ENCODE measurements around the gene TAS2R60. TPM values are rescaled to one million over a fixed set of nuclear protein-coding genes. Genes with fewer than 3 reads are reported as not detected.

TAS2R60 gene, protein sequence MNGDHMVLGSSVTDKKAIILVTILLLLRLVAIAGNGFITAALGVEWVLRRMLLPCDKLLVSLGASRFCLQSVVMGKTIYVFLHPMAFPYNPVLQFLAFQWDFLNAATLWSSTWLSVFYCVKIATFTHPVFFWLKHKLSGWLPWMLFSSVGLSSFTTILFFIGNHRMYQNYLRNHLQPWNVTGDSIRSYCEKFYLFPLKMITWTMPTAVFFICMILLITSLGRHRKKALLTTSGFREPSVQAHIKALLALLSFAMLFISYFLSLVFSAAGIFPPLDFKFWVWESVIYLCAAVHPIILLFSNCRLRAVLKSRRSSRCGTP
- not detected in 2 replicates for total RNA-seq (2014; rRNA removed; shearing (Covaris generic); ENCODE audit: low replicate concordance)

DNA sequence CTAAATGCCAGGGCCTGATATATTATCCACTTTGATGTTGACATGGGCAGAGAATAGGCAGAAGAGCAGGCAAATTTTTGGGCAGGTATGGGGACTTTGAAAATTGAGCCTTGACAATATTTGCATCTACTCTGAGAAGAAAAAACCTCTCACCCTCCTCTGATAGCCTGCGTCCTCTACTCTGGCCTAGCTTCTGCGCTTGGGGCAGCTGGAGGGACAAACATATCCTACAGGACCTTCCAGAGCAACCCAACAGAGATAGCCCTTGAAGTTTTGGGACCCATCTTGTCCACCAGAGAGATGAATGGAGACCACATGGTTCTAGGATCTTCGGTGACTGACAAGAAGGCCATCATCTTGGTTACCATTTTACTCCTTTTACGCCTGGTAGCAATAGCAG lies at the start of gene TAS2R60:
TSS of gene TAS2R60 (plus strand) at position 301 of the 400 bp plus-strand sequence. CDS start at position 301, 0 bp downstream.
- Histone ChIP-seq H3K27me3 (ENCODE audit: low read length) (no peaks in the 10 kb centered on the region), H3K4me1 (ENCODE audit: low read length) (peaks cover 5% of the 10 kb centered on the region; the same call in 1 of the 2 replicates), H4K20me1 (ENCODE audit: insufficient read depth, low read depth, low read length) (no peaks in the 10 kb centered on the region), H3K4me2 (ENCODE audit: low read depth, low read length, poor library complexity, severe bottlenecking) (no peak within 1 kb of the TSS), H3K36me3 (ENCODE audit: insufficient read depth, low read length) (no peaks in the 10 kb centered on the region), H3K27ac (ENCODE audit: low read length) (no peak within 1 kb of the TSS), H3K79me2 (ENCODE audit: low read length) (no peaks in the 10 kb centered on the region), H3K9me3 (ENCODE audit: low read length) (no peaks in the 10 kb centered on the region), H3K4me3 (ENCODE audit: low read length) (no peak within 1 kb of the TSS), H3K9me2 (replicated peaks; ENCODE audit: insufficient read depth, low read length) (no peaks in the 10 kb centered on the region), H3K9ac (ENCODE audit: low read length) (no peak within 1 kb of the TSS), H2AFZ (ENCODE audit: low read length) (no peak within 1 kb of the TSS)
- no peak for DNase-seq

DNA sequence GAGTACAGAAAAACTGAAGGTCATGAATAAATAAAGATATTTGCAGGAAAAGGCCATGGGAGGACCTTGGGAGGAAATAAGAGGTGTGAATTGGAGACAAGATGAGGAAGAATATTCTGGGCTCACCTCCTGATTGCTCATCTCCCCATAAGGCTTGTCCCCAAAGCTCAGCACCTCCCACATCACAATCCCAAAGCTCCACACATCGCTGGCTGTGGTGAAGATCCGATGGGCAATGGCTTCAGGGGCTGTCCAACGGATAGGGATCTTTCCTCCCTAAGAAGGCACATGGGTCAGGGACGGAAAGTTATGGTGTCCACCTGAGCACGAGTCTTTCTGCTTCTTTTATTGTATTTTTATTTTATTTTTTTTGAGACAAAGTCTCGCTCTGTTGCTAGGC lies 49.2 kb upstream of the TAS2R60 start:
- no peak overlapping the region for H3K4me2 ChIP-seq (ENCODE audit: low read depth, low read length, poor library complexity, severe bottlenecking)
- no peak overlapping the region for H3K9ac ChIP-seq (ENCODE audit: low read length)
- no peak overlapping the region for H2AFZ ChIP-seq (ENCODE audit: low read length)
- H3K9me3 ChIP-seq (ENCODE audit: low read length): no peaks in the 10 kb centered on the region
- H3K9me2 ChIP-seq (replicated peaks; ENCODE audit: insufficient read depth, low read length): no peaks in the 10 kb centered on the region
- no peaks in the 10 kb centered on the region for H3K36me3 ChIP-seq (ENCODE audit: insufficient read depth, low read length)
- H3K4me3 ChIP-seq (ENCODE audit: low read length): no peak overlapping the region
- no peak overlapping the region for H3K27ac ChIP-seq (ENCODE audit: low read length)
- no peak for DNase-seq
- H3K27me3 ChIP-seq (ENCODE audit: low read length): no peaks in the 10 kb centered on the region
- H3K4me1 ChIP-seq (ENCODE audit: low read length): no peaks in the 10 kb centered on the region
- no peaks in the 10 kb centered on the region for H3K79me2 ChIP-seq (ENCODE audit: low read length)
- no peaks in the 10 kb centered on the region for H4K20me1 ChIP-seq (ENCODE audit: insufficient read depth, low read depth, low read length)

DNA sequence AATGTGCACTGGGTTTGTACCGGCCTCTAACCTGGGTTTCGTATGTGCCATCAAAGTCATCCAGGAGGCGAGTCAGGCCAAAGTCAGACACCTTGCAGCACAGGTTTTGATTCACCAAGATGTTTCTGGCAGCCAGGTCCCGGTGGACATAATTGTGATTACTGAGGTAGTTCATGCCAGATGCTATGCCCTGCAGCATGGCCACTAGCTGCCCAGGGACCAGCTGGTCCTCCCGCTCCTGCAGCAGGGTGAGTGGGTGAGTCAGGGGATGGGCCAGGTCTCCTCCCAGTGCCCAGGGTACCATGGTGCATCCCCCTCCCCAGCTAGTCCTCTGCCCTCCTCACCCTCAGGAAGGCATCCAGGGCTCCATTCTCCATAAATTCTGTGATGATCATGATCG lies 48.5 kb upstream of the TAS2R60 start:
- no peaks in the 10 kb centered on the region for H3K9me2 ChIP-seq (replicated peaks; ENCODE audit: insufficient read depth, low read length)
- H3K9ac ChIP-seq (ENCODE audit: low read length): no peak overlapping the region
- H3K79me2 ChIP-seq (ENCODE audit: low read length): no peaks in the 10 kb centered on the region
- H3K4me1 ChIP-seq (ENCODE audit: low read length): no peaks in the 10 kb centered on the region
- H3K4me2 ChIP-seq (ENCODE audit: low read depth, low read length, poor library complexity, severe bottlenecking): no peak overlapping the region
- H3K4me3 ChIP-seq (ENCODE audit: low read length): no peak overlapping the region
- no peak overlapping the region for H2AFZ ChIP-seq (ENCODE audit: low read length)
- no peaks in the 10 kb centered on the region for H4K20me1 ChIP-seq (ENCODE audit: insufficient read depth, low read depth, low read length)
- H3K36me3 ChIP-seq (ENCODE audit: insufficient read depth, low read length): no peaks in the 10 kb centered on the region
- DNase-seq: no peak
- H3K27me3 ChIP-seq (ENCODE audit: low read length): no peaks in the 10 kb centered on the region
- H3K9me3 ChIP-seq (ENCODE audit: low read length): no peaks in the 10 kb centered on the region
- H3K27ac ChIP-seq (ENCODE audit: low read length): no peak overlapping the region

DNA sequence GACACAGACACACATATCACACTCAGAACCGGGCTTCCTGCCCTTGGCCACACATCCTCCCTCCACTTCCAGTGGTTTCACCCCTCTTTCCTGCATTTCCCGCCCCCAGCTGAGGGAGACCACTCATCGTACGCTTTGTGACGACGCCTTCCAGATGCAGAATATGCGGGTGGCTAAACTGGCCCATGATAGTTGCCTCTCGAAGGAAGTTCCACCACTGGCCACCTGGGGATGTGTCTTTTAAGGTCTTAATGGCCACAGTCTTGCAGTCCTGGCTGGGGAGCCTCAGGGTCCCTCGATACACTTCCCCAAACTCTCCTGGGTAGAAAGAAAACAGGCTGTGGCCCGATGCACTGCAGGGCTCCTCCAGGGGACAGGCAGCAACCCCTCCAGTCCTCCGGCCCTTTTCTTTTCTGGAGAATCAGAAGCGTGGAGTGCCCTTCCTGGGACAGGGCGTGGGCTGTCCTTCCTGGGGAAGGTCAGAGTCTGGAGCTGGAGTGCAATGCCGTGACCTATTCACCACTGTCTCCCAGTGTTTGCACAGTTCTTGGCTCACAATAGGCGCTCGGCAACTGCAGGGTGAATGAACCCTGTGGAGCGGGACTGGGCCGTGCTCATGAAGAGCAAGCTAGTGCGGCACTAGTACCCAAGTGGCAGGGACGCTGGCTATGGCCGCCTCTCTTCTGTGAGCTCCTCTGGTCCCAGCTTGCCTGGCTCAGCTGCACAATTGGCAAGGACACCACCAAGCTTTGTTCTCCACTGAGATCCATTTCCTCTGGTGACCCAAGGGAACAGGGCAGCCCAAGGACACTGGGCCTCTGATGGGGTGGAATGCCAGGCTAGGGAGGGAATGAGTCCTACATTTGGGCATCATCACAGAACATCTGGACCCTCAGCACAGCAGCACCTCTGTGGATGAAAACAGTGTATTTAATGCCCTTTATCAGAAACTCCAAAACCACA lies 47.8 kb upstream of the TAS2R60 start:
- H3K4me2 ChIP-seq (ENCODE audit: low read depth, low read length, poor library complexity, severe bottlenecking): no peak overlapping the region
- no peaks in the 10 kb centered on the region for H3K79me2 ChIP-seq (ENCODE audit: low read length)
- no peak overlapping the region for H2AFZ ChIP-seq (ENCODE audit: low read length)
- no peaks in the 10 kb centered on the region for H3K4me1 ChIP-seq (ENCODE audit: low read length)
- DNase-seq: no peak
- H3K9me2 ChIP-seq (replicated peaks; ENCODE audit: insufficient read depth, low read length): no peaks in the 10 kb centered on the region
- no peaks in the 10 kb centered on the region for H3K9me3 ChIP-seq (ENCODE audit: low read length)
- no peaks in the 10 kb centered on the region for H3K27me3 ChIP-seq (ENCODE audit: low read length)
- no peak overlapping the region for H3K27ac ChIP-seq (ENCODE audit: low read length)
- no peak overlapping the region for H3K4me3 ChIP-seq (ENCODE audit: low read length)
- no peaks in the 10 kb centered on the region for H4K20me1 ChIP-seq (ENCODE audit: insufficient read depth, low read depth, low read length)
- no peak overlapping the region for H3K9ac ChIP-seq (ENCODE audit: low read length)
- no peaks in the 10 kb centered on the region for H3K36me3 ChIP-seq (ENCODE audit: insufficient read depth, low read length)

DNA sequence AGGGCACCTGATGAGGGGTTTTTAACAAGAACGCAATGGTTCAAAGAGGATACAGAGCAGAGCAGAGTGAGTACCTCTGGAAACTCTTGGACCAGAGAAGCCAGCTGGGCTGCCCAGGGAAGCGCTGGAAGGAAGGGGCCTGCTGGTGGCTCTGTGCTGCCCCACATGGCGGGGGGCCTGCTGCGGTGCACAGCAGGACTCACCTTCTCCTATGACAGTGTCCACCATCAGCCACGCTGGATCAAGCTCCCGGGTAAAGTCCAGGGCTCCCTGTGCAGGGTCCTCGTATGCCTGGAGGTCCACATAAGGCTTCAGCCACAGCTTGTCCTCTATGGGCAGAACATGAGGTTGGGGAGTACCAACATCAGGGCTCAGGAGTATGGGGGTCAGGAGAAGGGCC lies 47.1 kb upstream of the TAS2R60 start:
- Histone ChIP-seq H3K36me3 (ENCODE audit: insufficient read depth, low read length) (no peaks in the 10 kb centered on the region), H3K79me2 (ENCODE audit: low read length) (no peaks in the 10 kb centered on the region), H2AFZ (ENCODE audit: low read length) (no peak overlapping the region), H3K27ac (ENCODE audit: low read length) (no peak overlapping the region), H3K9ac (ENCODE audit: low read length) (no peak overlapping the region), H4K20me1 (ENCODE audit: insufficient read depth, low read depth, low read length) (no peaks in the 10 kb centered on the region), H3K4me3 (ENCODE audit: low read length) (no peak overlapping the region), H3K9me3 (ENCODE audit: low read length) (no peaks in the 10 kb centered on the region), H3K4me2 (ENCODE audit: low read depth, low read length, poor library complexity, severe bottlenecking) (no peak overlapping the region), H3K27me3 (ENCODE audit: low read length) (no peaks in the 10 kb centered on the region), H3K9me2 (replicated peaks; ENCODE audit: insufficient read depth, low read length) (no peaks in the 10 kb centered on the region), H3K4me1 (ENCODE audit: low read length) (no peaks in the 10 kb centered on the region)
- no peak for DNase-seq

DNA sequence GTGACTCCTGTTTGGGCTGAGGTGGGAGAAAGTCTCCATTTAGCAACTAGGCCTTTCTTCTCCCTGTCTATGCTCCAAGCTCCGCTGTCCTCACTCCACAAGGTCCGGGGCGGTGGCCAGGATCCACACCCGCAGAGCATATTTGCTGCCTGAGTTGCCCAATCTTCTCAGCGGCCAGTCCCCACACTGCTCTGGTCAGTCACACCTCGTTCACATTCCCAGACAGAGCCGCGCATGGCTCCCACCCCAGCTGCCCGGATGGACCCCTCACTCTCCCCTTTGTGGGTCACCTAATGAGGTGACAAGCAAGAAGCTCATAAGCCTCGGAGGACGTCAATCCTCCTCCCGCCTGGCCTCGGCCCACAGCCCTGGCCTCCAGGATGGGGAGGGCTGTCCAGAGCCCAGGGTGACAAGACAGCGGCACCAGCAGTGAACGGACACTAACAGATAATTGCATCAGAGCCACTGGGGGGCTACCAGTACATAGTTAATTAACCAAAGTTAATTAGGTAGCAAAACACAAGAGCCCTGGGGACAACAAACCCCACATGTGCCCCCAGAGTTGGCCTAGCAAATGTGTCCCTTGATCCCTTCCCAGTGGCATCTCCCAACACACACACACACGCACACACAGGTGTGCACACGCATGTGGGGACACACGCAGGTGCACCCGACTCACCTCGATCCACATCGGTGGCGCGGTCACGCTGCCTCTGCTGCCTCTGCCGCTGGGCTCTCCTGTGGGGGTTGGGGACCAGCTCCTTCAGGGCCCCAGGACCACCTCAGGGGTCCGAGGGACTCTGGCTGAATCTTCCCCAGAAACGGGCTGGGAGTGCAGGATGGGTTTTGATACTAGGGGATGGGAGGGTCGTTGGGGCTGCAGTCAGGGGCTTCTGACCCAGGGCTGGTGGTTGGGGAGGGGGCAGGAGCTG lies 46.4 kb upstream of the TAS2R60 start:
- Histone ChIP-seq H3K9me3 (ENCODE audit: low read length) (no peaks in the 10 kb centered on the region), H3K79me2 (ENCODE audit: low read length) (no peaks in the 10 kb centered on the region), H3K27me3 (ENCODE audit: low read length) (no peaks in the 10 kb centered on the region), H3K27ac (ENCODE audit: low read length) (no peak overlapping the region), H3K4me3 (ENCODE audit: low read length) (no peak overlapping the region), H3K4me1 (ENCODE audit: low read length) (no peaks in the 10 kb centered on the region), H3K4me2 (ENCODE audit: low read depth, low read length, poor library complexity, severe bottlenecking) (no peak overlapping the region), H3K9ac (ENCODE audit: low read length) (no peak overlapping the region), H2AFZ (ENCODE audit: low read length) (no peak overlapping the region), H4K20me1 (ENCODE audit: insufficient read depth, low read depth, low read length) (no peaks in the 10 kb centered on the region), H3K9me2 (replicated peaks; ENCODE audit: insufficient read depth, low read length) (no peaks in the 10 kb centered on the region), H3K36me3 (ENCODE audit: insufficient read depth, low read length) (no peaks in the 10 kb centered on the region)
- no peak for DNase-seq

DNA sequence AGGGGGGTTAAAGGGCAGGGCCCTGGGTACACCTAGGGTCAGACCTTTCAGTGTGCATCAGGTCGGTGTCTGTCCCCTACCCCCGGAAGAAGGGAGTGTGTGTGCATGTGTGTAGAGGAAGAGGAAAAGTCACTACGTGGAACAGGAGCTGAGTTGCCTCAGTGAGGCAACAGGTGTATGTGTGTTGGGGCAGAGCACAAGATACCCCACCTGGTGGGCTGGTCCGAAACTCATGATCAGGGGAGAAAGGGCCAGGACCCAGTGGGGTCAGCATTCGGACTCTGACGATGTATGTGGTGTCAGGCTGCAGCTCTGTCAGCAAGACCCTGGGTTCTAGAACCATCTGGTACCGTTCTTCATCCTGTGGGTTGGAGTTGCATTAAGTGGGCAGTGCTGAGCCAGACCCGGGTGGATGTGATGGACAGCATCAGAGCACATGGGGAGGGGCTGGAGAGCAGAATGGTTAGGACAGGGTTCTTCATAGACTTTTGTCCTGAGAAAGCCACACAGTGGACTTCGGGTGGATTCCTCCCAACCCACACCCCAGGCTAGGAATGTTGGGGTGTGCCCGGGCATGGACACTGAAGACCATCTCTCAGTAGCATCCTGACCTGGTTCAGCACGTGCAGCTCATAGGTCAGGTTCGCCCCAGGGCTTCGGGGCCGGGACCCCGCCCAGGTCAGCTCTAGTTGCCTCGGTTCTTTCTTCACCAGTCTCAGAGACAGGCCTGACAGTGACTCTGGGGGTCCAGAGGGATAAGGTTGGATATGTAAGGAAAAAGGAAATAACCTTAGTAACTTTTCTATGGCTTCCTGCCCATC lies 45.3 kb upstream of the TAS2R60 start:
- H3K4me2 ChIP-seq (ENCODE audit: low read depth, low read length, poor library complexity, severe bottlenecking): no peak overlapping the region
- no peaks in the 10 kb centered on the region for H3K9me2 ChIP-seq (replicated peaks; ENCODE audit: insufficient read depth, low read length)
- H3K27me3 ChIP-seq (ENCODE audit: low read length): no peaks in the 10 kb centered on the region
- no peak overlapping the region for H2AFZ ChIP-seq (ENCODE audit: low read length)
- no peak overlapping the region for H3K27ac ChIP-seq (ENCODE audit: low read length)
- H3K79me2 ChIP-seq (ENCODE audit: low read length): no peaks in the 10 kb centered on the region
- no peaks in the 10 kb centered on the region for H3K36me3 ChIP-seq (ENCODE audit: insufficient read depth, low read length)
- no peak for DNase-seq
- H3K4me1 ChIP-seq (ENCODE audit: low read length): no peaks in the 10 kb centered on the region
- H3K9ac ChIP-seq (ENCODE audit: low read length): no peak overlapping the region
- H3K9me3 ChIP-seq (ENCODE audit: low read length): no peaks in the 10 kb centered on the region
- no peak overlapping the region for H3K4me3 ChIP-seq (ENCODE audit: low read length)
- H4K20me1 ChIP-seq (ENCODE audit: insufficient read depth, low read depth, low read length): no peaks in the 10 kb centered on the region
